ENCODE results near the gene MDM4. TPM values are rescaled to one million over a fixed set of nuclear protein-coding genes. Genes with fewer than 3 reads are reported as not detected.
"Not testable (repeated sequence)": the region's sequence is repeated elsewhere in the genome, so short reads cannot be mapped to it uniquely, and the experiment has no call there.

MDM4 gene
- total and polyA plus RNA-seq, 7 donors = 5.0 to 67.0 (median 33.4) TPM

- TF ChIP-seq CTCF (IDR thresholded peaks at IDR 0.05) = no peak
- Histone ChIP-seq H3K27me3 (ENCODE audit: insufficient read depth in 3 of 3, low read length in 2 of 3) (no peaks in the 10 kb centered on the region), H3K27ac (no peak overlapping the region), H3K4me1 (peaks cover 34% of the 10 kb centered on the region), H3K36me3 (ENCODE audit: insufficient read depth in 1 of 2, low read depth in 1 of 2) (no peaks in the 10 kb centered on the region), H3K4me3 (no peak overlapping the region), H3K9me3 (no peaks in the 10 kb centered on the region)
- intact Hi-C loops (cut with DNase I) = no loop called here
- no peak for DNase-seq
- ATAC-seq = no peak
- WGBS, 3 donors = 74 to 76% (median 75%) methylated on average over 7 of the region's 7 CpGs
These were observed 32.4 kb upstream of the MDM4 start for GRCh38 chr1:204483791-204484190.

GRCh38 chr1:204486513-204487255, 29.5 kb upstream of the MDM4 start:
- H3K36me3 ChIP-seq (ENCODE audit: insufficient read depth in 1 of 2, low read depth in 1 of 2); H3K27me3 ChIP-seq (ENCODE audit: insufficient read depth in 3 of 3, low read length in 2 of 3); ATAC-seq; H3K27ac ChIP-seq; H3K9me3 ChIP-seq; H3K4me3 ChIP-seq; intact Hi-C loops (cut with DNase I); DNase-seq; H3K4me1 ChIP-seq: not testable (repeated sequence)
- WGBS, 3 donors = 80 to 89% (median 83%) methylated on average over 9 of the region's 9 CpGs

- Histone ChIP-seq H3K27ac (no peak overlapping the region), H3K36me3 (ENCODE audit: insufficient read depth in 1 of 2, low read depth in 1 of 2) (no peaks in the 10 kb centered on the region), H3K27me3 (ENCODE audit: insufficient read depth in 3 of 3, low read length in 2 of 3) (no peaks in the 10 kb centered on the region), H3K9me3 (no peaks in the 10 kb centered on the region), H3K4me3 (no peak overlapping the region), H3K4me1 (peaks cover 4% of the 10 kb centered on the region)
- ATAC-seq (no peak), DNase-seq (no peak)
- intact Hi-C loops (cut with DNase I) = no loop called here
- TF ChIP-seq CTCF (IDR thresholded peaks at IDR 0.05) = no peak
- 70 to 86% (median 78%) methylated on average over 5 of the region's 5 CpGs for WGBS, 3 donors
These were observed 29.0 kb upstream of the MDM4 start for GRCh38 chr1:204487256-204487615.

GRCh38 chr1:204491655-204492054, 24.6 kb upstream of the MDM4 start:
- Histone ChIP-seq H3K27ac (no peak overlapping the region), H3K36me3 (ENCODE audit: insufficient read depth in 1 of 2, low read depth in 1 of 2) (no peaks in the 10 kb centered on the region)
- TF ChIP-seq CTCF (IDR thresholded peaks at IDR 0.05) = no peak

GRCh38 chr1:204493145-204493983, 22.8 kb upstream of the MDM4 start:
- WGBS, 3 donors = 14 to 20% (median 17%) methylated on average over 15 of the region's 15 CpGs
- no peaks in the 10 kb centered on the region for H3K36me3 ChIP-seq (ENCODE audit: insufficient read depth in 1 of 2, low read depth in 1 of 2)
- no peaks in the 10 kb centered on the region for H3K9me3 ChIP-seq
- peaks cover 20% of the 10 kb centered on the region for H3K4me1 ChIP-seq
- peak; percentile 71 to 85 for DNase-seq
- intact Hi-C loops (cut with DNase I) = no loop called here
- TF ChIP-seq CTCF (IDR thresholded peaks at IDR 0.05) = no peak
- no peaks in the 10 kb centered on the region for H3K27me3 ChIP-seq (ENCODE audit: insufficient read depth in 3 of 3, low read length in 2 of 3)
- peak; percentile 17 to 46 (median 32) for ATAC-seq
- H3K27ac ChIP-seq = peak overlapping the region; percentile 79
- H3K4me3 ChIP-seq = peak overlapping the region; percentile 87

More at GRCh38 chr1:204491655-204492054, 24.6 kb upstream of the MDM4 start:
- no peak for ATAC-seq
- Histone ChIP-seq H3K9me3 (no peaks in the 10 kb centered on the region), H3K4me1 (peaks cover 20% of the 10 kb centered on the region), H3K4me3 (peak overlapping the region; percentile 87), H3K27me3 (ENCODE audit: insufficient read depth in 3 of 3, low read length in 2 of 3) (no peaks in the 10 kb centered on the region)
- intact Hi-C loops (cut with DNase I) = no loop called here
- DNase-seq = no peak
